Keratinocyte (primary cell): ENCODE results near the gene TGOLN2. TPM values are rescaled to one million over a fixed set of nuclear protein-coding genes. Genes with fewer than 3 reads are reported as not detected.

Source experiments
- DNase-seq: peaks from one replicate; pipeline ENCODE4 v3.0.0-alpha.2; 2011; ENCODE audit warnings: low read depth, missing footprints, low spot score
- FAIRE-seq: peaks from 2 replicates; lab custom pipeline; 2011; peaks lifted over from hg19 to GRCh38; lab: Jason Lieb, UNC
- H2AFZ ChIP-seq: 2 replicates; pipeline ENCODE4 v1.6.0; 2012; ENCODE audit warnings: low read length, control low read depth, inconsistent platforms; ENCODE audit not compliant: control insufficient read depth
- H3K27ac ChIP-seq: 2 replicates; pipeline ENCODE4 v1.5.1; 2011; ENCODE audit warnings: low read length; ENCODE audit not compliant: control insufficient read depth, insufficient read depth
- H3K27me3 ChIP-seq: 3 replicates; pipeline ENCODE4 v1.6.0; 2011; ENCODE audit warnings: low read length; ENCODE audit not compliant: control insufficient read depth, insufficient read depth; ENCODE audit errors: extremely low read depth
- H3K36me3 ChIP-seq, 2 experiments: 2 replicates in 1 of 2; 3 replicates in 1 of 2; pipeline ENCODE4 v1.5.1; 2011; ENCODE audit warnings: low read length in 2 of 2, mild to moderate bottlenecking in 1 of 2; ENCODE audit not compliant: control insufficient read depth in 2 of 2, insufficient read depth in 2 of 2; ENCODE audit errors: extremely low read depth in 1 of 2
- H3K4me1 ChIP-seq: 3 replicates; pipeline ENCODE4 v1.5.1; 2011; ENCODE audit warnings: low read length; ENCODE audit not compliant: control insufficient read depth, insufficient read depth; ENCODE audit errors: extremely low read depth
- H3K4me2 ChIP-seq: 3 replicates; pipeline ENCODE4 v1.6.0; 2011; ENCODE audit warnings: low read depth, low read length; ENCODE audit not compliant: control insufficient read depth, insufficient read depth; ENCODE audit errors: extremely low read depth
- H3K4me3 ChIP-seq, 3 experiments: fragments of 200-600 bp in 1 of 3; sonication (generic) in 1 of 3; 2 replicates in 2 of 3; 3 replicates in 1 of 3; pipeline ENCODE4 v1.5.1; 2011 to 2016; ENCODE audit warnings: low read length in 3 of 3, mild to moderate bottlenecking in 3 of 3, control low read depth in 2 of 3, inconsistent platforms in 1 of 3, low read depth in 1 of 3, mixed read lengths in 1 of 3, mixed run types in 1 of 3, moderate library complexity in 1 of 3; ENCODE audit not compliant: control insufficient read depth in 2 of 3, insufficient read depth in 2 of 3; ENCODE audit errors: extremely low read depth in 1 of 3
- H3K79me2 ChIP-seq: 2 replicates; pipeline ENCODE4 v1.6.0; 2012; ENCODE audit warnings: low read length; ENCODE audit not compliant: control insufficient read depth, insufficient read depth
- H3K9ac ChIP-seq: 3 replicates; pipeline ENCODE4 v1.6.0; 2011; ENCODE audit warnings: low read length; ENCODE audit not compliant: control insufficient read depth, insufficient read depth; ENCODE audit errors: extremely low read depth
- H3K9me1 ChIP-seq: 3 replicates; pipeline ENCODE4 v1.6.0; 2011; ENCODE audit warnings: low read length; ENCODE audit not compliant: control insufficient read depth, insufficient read depth; ENCODE audit errors: extremely low read depth
- H3K9me3 ChIP-seq: 2 replicates; pipeline ENCODE4 v1.5.1; 2012; ENCODE audit warnings: low read depth, low read length; ENCODE audit not compliant: control insufficient read depth
- H4K20me1 ChIP-seq: 3 replicates; pipeline ENCODE4 v1.6.0; 2011; ENCODE audit warnings: low read length; ENCODE audit not compliant: control insufficient read depth, insufficient read depth; ENCODE audit errors: extremely low read depth
- EZH2 ChIP-seq: IDR thresholded peaks from one replicate; pipeline ENCODE4 v1.6.1; 2012; ENCODE audit warnings: inconsistent platforms, mild to moderate bottlenecking, low read length, moderate library complexity
- dilution Hi-C: fragments of 300-500 bp; cut with MboI; formaldehyde crosslinking; loops from one replicate; pipeline ENCODE4 v1.7.0; 2020; ENCODE audit warnings: low sequenced_read_pairs; ENCODE audit not compliant: extremely low pct_ligation_motif_present
- polyA plus RNA-seq, 5 experiments: library from polyadenylated mRNA; depleted of rRNA in 3 of 5; stranded (reverse) in 3 of 5; stranded (forward) in 1 of 5; unstranded in 1 of 5; fragments of >200 nt; gene quantifications; 1 replicate in 1 of 5; 2 replicates in 3 of 5; 3 replicates in 1 of 5; pipeline versions ENCODE4 v1.2.1 to v1.2.3, GENCODE V29; 2011 to 2012; ENCODE audit warnings: missing spikeins in 2 of 5, low read depth in 1 of 5, low replicate concordance in 1 of 5
- TF ChIP-seq, protein P1 (sequence below), 3 experiments: IDR thresholded peaks in 1 of 3; conservative IDR thresholded peaks in 1 of 3; optimal IDR thresholded peaks in 1 of 3; 2 replicates in 2 of 3; 3 replicates in 1 of 3; pipeline versions ENCODE3 to v1.5.1; 2011; ENCODE audit warnings: low read length in 3 of 3, mild to moderate bottlenecking in 3 of 3, moderate library complexity in 2 of 3, control low read depth in 1 of 3, inconsistent platforms in 1 of 3; ENCODE audit not compliant: insufficient read depth in 2 of 3; ENCODE audit errors: extremely low read depth in 1 of 3

TGOLN2 gene
- polyA plus RNA-seq, 1 donor (not counting 4 experiments of a cell fraction or from before 2014, with no cell fraction given): 43.3 TPM

DNA sequence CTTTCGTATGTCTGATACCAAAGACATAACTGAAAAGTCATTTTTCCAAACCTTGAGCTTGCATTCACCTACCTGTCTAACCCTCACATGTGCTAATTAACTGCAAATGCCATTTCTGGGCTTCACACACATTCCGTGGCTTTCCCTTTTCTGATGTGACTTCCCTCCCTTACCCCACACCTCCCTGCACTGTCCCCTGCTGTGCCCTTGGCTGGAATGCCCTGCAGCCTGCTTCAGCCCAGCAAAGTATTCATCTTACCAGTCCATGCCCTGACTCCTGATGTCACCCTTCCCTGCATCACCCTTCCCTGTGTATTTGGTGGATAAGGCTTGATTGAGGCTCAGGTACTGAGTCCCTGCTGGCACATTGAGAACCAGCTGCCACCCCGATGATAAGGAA lies 14.4 kb upstream of the TGOLN2 start:
- H3K36me3 ChIP-seq: peaks cover 20 to 25% of the 10 kb centered on the region in 2 experiments
- H3K9me3 ChIP-seq: no peaks in the 10 kb centered on the region
- no peak overlapping the region for H3K4me2 ChIP-seq
- TF ChIP-seq, protein P1, sequence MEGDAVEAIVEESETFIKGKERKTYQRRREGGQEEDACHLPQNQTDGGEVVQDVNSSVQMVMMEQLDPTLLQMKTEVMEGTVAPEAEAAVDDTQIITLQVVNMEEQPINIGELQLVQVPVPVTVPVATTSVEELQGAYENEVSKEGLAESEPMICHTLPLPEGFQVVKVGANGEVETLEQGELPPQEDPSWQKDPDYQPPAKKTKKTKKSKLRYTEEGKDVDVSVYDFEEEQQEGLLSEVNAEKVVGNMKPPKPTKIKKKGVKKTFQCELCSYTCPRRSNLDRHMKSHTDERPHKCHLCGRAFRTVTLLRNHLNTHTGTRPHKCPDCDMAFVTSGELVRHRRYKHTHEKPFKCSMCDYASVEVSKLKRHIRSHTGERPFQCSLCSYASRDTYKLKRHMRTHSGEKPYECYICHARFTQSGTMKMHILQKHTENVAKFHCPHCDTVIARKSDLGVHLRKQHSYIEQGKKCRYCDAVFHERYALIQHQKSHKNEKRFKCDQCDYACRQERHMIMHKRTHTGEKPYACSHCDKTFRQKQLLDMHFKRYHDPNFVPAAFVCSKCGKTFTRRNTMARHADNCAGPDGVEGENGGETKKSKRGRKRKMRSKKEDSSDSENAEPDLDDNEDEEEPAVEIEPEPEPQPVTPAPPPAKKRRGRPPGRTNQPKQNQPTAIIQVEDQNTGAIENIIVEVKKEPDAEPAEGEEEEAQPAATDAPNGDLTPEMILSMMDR (optimal IDR thresholded peaks at IDR 0.05 in 1 of 3, IDR thresholded peaks at IDR 0.05 in 1 of 3, conservative IDR thresholded peaks at IDR 0.05 in 1 of 3; ENCODE audit: extremely low read depth in 1 of 3, insufficient read depth in 2 of 3, low read length in 3 of 3): no peak
- no peak for TF ChIP-seq EZH2
- no peaks in the 10 kb centered on the region for H3K4me1 ChIP-seq
- H3K9ac ChIP-seq: no peak overlapping the region
- no peaks in the 10 kb centered on the region for H3K27me3 ChIP-seq
- H3K79me2 ChIP-seq: no peaks in the 10 kb centered on the region
- FAIRE-seq: no peak
- dilution Hi-C loops: no loop called here
- no peak overlapping the region for H3K27ac ChIP-seq
- no peaks in the 10 kb centered on the region for H3K9me1 ChIP-seq
- H4K20me1 ChIP-seq: no peaks in the 10 kb centered on the region
- no peak for DNase-seq
- no peak overlapping the region for H3K4me3 ChIP-seq
- H2AFZ ChIP-seq: no peak overlapping the region

DNA sequence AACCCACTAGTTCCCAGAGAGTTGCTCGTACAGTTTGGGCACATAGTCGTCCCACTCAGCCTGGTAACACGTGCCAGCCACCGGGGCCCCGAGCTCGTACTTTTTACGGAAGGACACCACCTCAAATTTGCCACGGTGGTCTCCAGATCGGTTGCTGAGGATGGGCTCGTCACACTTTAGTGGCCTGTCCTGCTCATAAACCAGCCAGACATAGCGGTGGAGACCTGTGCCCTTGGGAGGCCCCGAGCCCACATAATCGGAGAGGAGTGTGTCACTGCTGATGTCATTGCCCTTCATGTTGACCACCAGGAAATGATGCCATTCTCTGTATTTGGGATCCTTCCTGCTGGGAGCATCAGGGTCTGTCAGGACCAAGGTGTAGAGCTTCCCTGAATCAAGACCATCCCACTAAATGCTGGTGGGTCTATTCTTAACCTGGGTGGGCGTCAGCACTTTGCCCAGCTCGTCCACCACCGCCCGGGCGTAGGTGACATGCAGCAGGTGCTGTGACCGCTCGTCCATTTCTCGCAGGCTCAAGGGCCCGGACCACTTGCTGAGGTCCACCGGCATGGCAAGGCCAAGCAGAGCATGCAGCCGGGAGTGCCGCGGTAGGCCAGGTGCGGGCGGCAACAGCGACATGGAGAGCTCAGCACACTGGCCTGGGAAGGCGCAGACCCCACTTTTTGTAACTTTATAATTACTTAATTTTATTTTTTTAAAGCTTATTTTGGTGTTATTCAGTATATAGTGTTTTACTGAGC lies 13.7 kb upstream of the TGOLN2 start:
- H3K36me3 ChIP-seq: peaks cover 20% of the 10 kb centered on the region in 2 experiments
- no peaks in the 10 kb centered on the region for H3K9me3 ChIP-seq
- H3K27ac ChIP-seq: no peak overlapping the region
- no peaks in the 10 kb centered on the region for H4K20me1 ChIP-seq
- no peak overlapping the region for H3K4me2 ChIP-seq
- no peak for DNase-seq
- TF ChIP-seq, protein P1 (optimal IDR thresholded peaks at IDR 0.05 in 1 of 3, IDR thresholded peaks at IDR 0.05 in 1 of 3, conservative IDR thresholded peaks at IDR 0.05 in 1 of 3; ENCODE audit: extremely low read depth in 1 of 3, insufficient read depth in 2 of 3, low read length in 3 of 3): no peak
- no peak for TF ChIP-seq EZH2
- H2AFZ ChIP-seq: no peak overlapping the region
- dilution Hi-C loops: no loop called here
- no peak for FAIRE-seq
- H3K9me1 ChIP-seq: no peaks in the 10 kb centered on the region
- no peaks in the 10 kb centered on the region for H3K4me1 ChIP-seq
- no peaks in the 10 kb centered on the region for H3K79me2 ChIP-seq
- H3K4me3 ChIP-seq: no peak overlapping the region
- no peak overlapping the region for H3K9ac ChIP-seq
- no peaks in the 10 kb centered on the region for H3K27me3 ChIP-seq
